WTC11 (cell line): ENCODE measurements around the gene STPG4. TPM values are rescaled to one million over a fixed set of nuclear protein-coding genes. Genes with fewer than 3 reads are reported as not detected.

Experiments used
- ATAC-seq: fragments of 200-7000 bp; cut with Tn5 transposase; 2 replicates; pipeline ENCODE4 v1.10.0; 2021; ENCODE audit warnings: mild to moderate bottlenecking, moderate library complexity
- CTCF ChIA-PET: fragments of 300-600 bp; sonication (Branson Sonifier 250); formaldehyde crosslinking; loops from one replicate; lab custom pipeline; 2021; ENCODE audit warnings: antibody characterized with exemption; lab: Charles Lee
- POLR2A ChIA-PET: fragments of 350-600 bp; sonication (Branson Sonifier 250); formaldehyde crosslinking; loops from one replicate; lab custom pipeline; 2021; ENCODE audit warnings: antibody characterized with exemption; lab: Charles Lee
- DNase-seq: peaks from one replicate; pipeline ENCODE4 v3.0.0; 2021; ENCODE audit warnings: low spot score
- H3K27ac Mint-ChIP-seq: 2 replicates; pipeline ENCODE4 v1.8.0; 2021; ENCODE audit warnings: mixed read lengths
- H3K27me3 Mint-ChIP-seq: 2 replicates; pipeline ENCODE4 v1.8.0; 2021; ENCODE audit warnings: low read depth, mild to moderate bottlenecking, moderate library complexity, mixed read lengths
- H3K36me3 Mint-ChIP-seq: 2 replicates; pipeline ENCODE4 v1.8.0; 2021; ENCODE audit warnings: mixed read lengths
- H3K4me1 Mint-ChIP-seq: 2 replicates; pipeline ENCODE4 v1.8.0; 2022; ENCODE audit warnings: mixed read lengths
- H3K4me3 Mint-ChIP-seq: 2 replicates; pipeline ENCODE4 v1.8.0; 2021; ENCODE audit warnings: mild to moderate bottlenecking, moderate library complexity, mixed read lengths
- H3K9me3 Mint-ChIP-seq: 2 replicates; pipeline ENCODE4 v1.8.0; 2021; ENCODE audit warnings: mixed read lengths
- ATF1 ChIP-seq: sonication (generic); formaldehyde crosslinking; IDR thresholded peaks from 2 replicates; pipeline ENCODE4 v1.8.1; 2023; ENCODE audit warnings: mild to moderate bottlenecking, moderate library complexity, missing genetic modification reagents
- ELF4 ChIP-seq: sonication (generic); formaldehyde crosslinking; IDR thresholded peaks from 2 replicates; pipeline ENCODE4 v1.8.1; 2022; ENCODE audit warnings: low read depth, mild to moderate bottlenecking, moderate library complexity, missing genetic modification reagents
- ERG ChIP-seq: fragments of 250-450 bp; sonication (Bioruptor Pico); IDR thresholded peaks from 2 replicates; pipeline ENCODE4 v1.8.0; 2021; ENCODE audit warnings: mild to moderate bottlenecking
- ESRRA ChIP-seq: sonication (generic); formaldehyde crosslinking; IDR thresholded peaks from 2 replicates; pipeline ENCODE4 v1.8.1; 2022; ENCODE audit warnings: mild to moderate bottlenecking, missing genetic modification reagents, borderline replicate concordance
- GRHL2 ChIP-seq: fragments of 250-450 bp; sonication (Bioruptor Pico); IDR thresholded peaks from 2 replicates; pipeline ENCODE4 v1.8.0; 2022; ENCODE audit warnings: mild to moderate bottlenecking, moderate library complexity; ENCODE audit not compliant: insufficient replicate concordance, severe bottlenecking
- HMGA2 ChIP-seq: fragments of 250-450 bp; sonication (Bioruptor Pico); IDR thresholded peaks from 2 replicates; pipeline ENCODE4 v1.4.0; 2021; ENCODE audit warnings: mild to moderate bottlenecking, moderate library complexity
- IRF2 ChIP-seq: sonication (generic); formaldehyde crosslinking; IDR thresholded peaks from 2 replicates; pipeline ENCODE4 v1.8.0; 2022; ENCODE audit warnings: low read depth, missing genetic modification reagents, borderline replicate concordance
- KAT7 ChIP-seq: sonication (generic); formaldehyde crosslinking; IDR thresholded peaks from 2 replicates; pipeline ENCODE4 v1.8.1; 2023; ENCODE audit warnings: missing genetic modification reagents, mild to moderate bottlenecking, borderline replicate concordance
- MAX ChIP-seq: sonication (generic); formaldehyde crosslinking; IDR thresholded peaks from 2 replicates; pipeline ENCODE4 v1.8.0; 2022; ENCODE audit warnings: mild to moderate bottlenecking, missing genetic modification reagents
- MYBL2 ChIP-seq: sonication (generic); formaldehyde crosslinking; IDR thresholded peaks from 2 replicates; pipeline ENCODE4 v1.8.1; 2023; ENCODE audit warnings: mild to moderate bottlenecking, moderate library complexity, missing genetic modification reagents
- NR1H2 ChIP-seq: sonication (generic); formaldehyde crosslinking; IDR thresholded peaks from 2 replicates; pipeline ENCODE4 v1.9.0; 2021; ENCODE audit warnings: mild to moderate bottlenecking, moderate library complexity, missing genetic modification reagents
- OVOL2 ChIP-seq: fragments of 250-450 bp; sonication (Bioruptor Pico); IDR thresholded peaks from 2 replicates; pipeline ENCODE4 v1.9.0; 2021; ENCODE audit warnings: mild to moderate bottlenecking, borderline replicate concordance
- RELA ChIP-seq: sonication (generic); formaldehyde crosslinking; IDR thresholded peaks from 2 replicates; pipeline ENCODE4 v1.8.1; 2022; ENCODE audit warnings: missing genetic modification reagents, mild to moderate bottlenecking, borderline replicate concordance
- TCF7 ChIP-seq: sonication (generic); formaldehyde crosslinking; IDR thresholded peaks from 2 replicates; pipeline ENCODE4 v1.8.0; 2022; ENCODE audit warnings: mild to moderate bottlenecking, low read depth, missing genetic modification reagents, moderate library complexity
- USF1 ChIP-seq: sonication (generic); formaldehyde crosslinking; IDR thresholded peaks from 2 replicates; pipeline ENCODE4 v1.8.0; 2022; ENCODE audit warnings: mild to moderate bottlenecking, missing genetic modification reagents
- ZNF121 ChIP-seq: sonication (generic); formaldehyde crosslinking; IDR thresholded peaks from 2 replicates; pipeline ENCODE4 v1.8.0; 2023; ENCODE audit warnings: missing genetic modification reagents
- ZNF512 ChIP-seq: sonication (generic); formaldehyde crosslinking; IDR thresholded peaks from 2 replicates; pipeline ENCODE4 v1.8.1; 2022; ENCODE audit warnings: missing genetic modification reagents, borderline replicate concordance
- ZNF532 ChIP-seq: fragments of 250-450 bp; sonication (Bioruptor Pico); IDR thresholded peaks from 2 replicates; pipeline ENCODE4 v1.9.0; 2021; ENCODE audit warnings: mild to moderate bottlenecking, borderline replicate concordance
- total RNA-seq: library from RNA; stranded (reverse); gene quantifications from 3 replicates; pipeline ENCODE4 v1.2.3, GENCODE V29; 2021

STPG4 gene
- total RNA-seq, 1 experiment from 2014 or later, result not detected

- ChIA-PET CTCF (no interaction called here), POLR2A (no interaction called here)
- H3K27ac Mint-ChIP-seq, result no peak overlapping the region
Measured at GRCh38 chr2:47203995-47204394, 48.9 kb upstream of the STPG4 start.

More at GRCh38 chr2:47203995-47204394, 48.9 kb upstream of the STPG4 start:
- no peaks in the 10 kb centered on the region for H3K9me3 Mint-ChIP-seq
- no peak overlapping the region for H3K4me3 Mint-ChIP-seq
- peaks cover 3% of the 10 kb centered on the region for H3K27me3 Mint-ChIP-seq
- no peak for ATAC-seq
- no peaks in the 10 kb centered on the region for H3K36me3 Mint-ChIP-seq
- TF ChIP-seq MYBL2 (CRISPR knock-in tag) (no peak), TCF7 (no peak), NR1H2 (no peak), ZNF532 (CRISPR knock-in tag) (no peak), ATF1 (CRISPR knock-in tag) (no peak), ERG (CRISPR knock-in tag) (no peak), HMGA2 (no peak), ZNF512 (CRISPR knock-in tag) (no peak), ZNF121 (CRISPR knock-in tag) (no peak), MAX (CRISPR knock-in tag) (no peak), GRHL2 (CRISPR knock-in tag) (no peak), ESRRA (CRISPR knock-in tag) (no peak), KAT7 (CRISPR knock-in tag) (no peak), IRF2 (CRISPR knock-in tag) (no peak), OVOL2 (no peak), ELF4 (CRISPR knock-in tag) (no peak), RELA (no peak), USF1 (CRISPR knock-in tag) (no peak)
- TF ChIP-seq, all 79 proteins: peak for 0
- peaks cover 11% of the 10 kb centered on the region for H3K4me1 Mint-ChIP-seq
- no peak for DNase-seq
